ENCODE data around the gene SERINC5. TPM values are rescaled to one million over a fixed set of nuclear protein-coding genes. Genes with fewer than 3 reads are reported as not detected.

The SERINC5 gene
- total and polyA plus RNA-seq, 2 of the 4 experiments (the other 2 are of a cell fraction) = 5.0 to 8.1 TPM

DNA sequence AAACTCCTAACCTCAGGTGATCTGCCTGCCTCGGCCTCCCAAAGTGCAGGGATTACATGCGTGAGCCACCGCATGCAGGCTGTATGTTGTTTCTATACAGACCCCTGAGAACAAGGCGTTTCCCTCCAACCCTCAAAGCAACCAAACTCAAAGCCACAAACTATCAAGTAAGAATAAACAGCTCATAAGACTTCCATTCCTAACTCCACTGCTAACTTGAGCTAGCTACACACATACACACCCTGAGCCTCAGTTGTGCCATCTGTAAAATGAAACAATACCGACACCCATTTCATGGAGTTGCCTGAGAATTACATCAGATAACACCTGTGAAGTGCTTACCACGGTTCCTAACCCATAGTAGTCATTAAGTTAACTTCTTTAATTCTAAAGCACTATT lies 70.8 kb downstream of the SERINC5 start:
- H3K4me2 ChIP-seq (ENCODE audit: low read depth, low read length) = no peak overlapping the region
- H3K9me3 ChIP-seq (ENCODE audit: control insufficient read depth, insufficient read depth, low read length) = no peaks in the 10 kb centered on the region
- no TSS peak for BruUV-seq (replicated peaks)
- no peak overlapping the region for H3K56ac ChIP-seq (ENCODE audit: extremely low read depth, insufficient read depth, low read length)
- no peak overlapping the region for H3K18ac ChIP-seq (ENCODE audit: low read depth, low read length)
- no peak overlapping the region for H3K23ac ChIP-seq (ENCODE audit: low read depth, low read length)
- no peak overlapping the region for H2BK120ac ChIP-seq (ENCODE audit: low read depth, low read length)
- ATAC-seq (ENCODE audit: low read depth) (no peak), DNase-seq (no peak)
- no peak overlapping the region for H2BK15ac ChIP-seq (ENCODE audit: low read depth, low read length)
- dilution Hi-C loops (cut with HindIII; ENCODE audit: low sequenced_read_pairs, unreplicated experiment) = no loop called here
- CTCF ChIA-PET = no interaction called here
- H3K4ac ChIP-seq (ENCODE audit: low read depth, low read length) = no peak overlapping the region
- POLR2A ChIA-PET (ENCODE audit: unreplicated experiment) = no interaction called here
- intact Hi-C loops (cut with micrococcal nuclease) = no loop called here
- H4K8ac ChIP-seq (ENCODE audit: low read depth in 2 of 2, low read length in 2 of 2) = no peak overlapping the region
- no peaks in the 10 kb centered on the region for H3K36me3 ChIP-seq (ENCODE audit: control insufficient read depth, insufficient read depth, low read length)
- H4K5ac ChIP-seq (ENCODE audit: low read depth, low read length) = no peak overlapping the region
- H3K27me3 ChIP-seq (ENCODE audit: control insufficient read depth, insufficient read depth, low read length) = no peaks in the 10 kb centered on the region
- no peak overlapping the region for H2AK5ac ChIP-seq (ENCODE audit: low read depth, low read length)
- no peak overlapping the region for H3K4me3 ChIP-seq (ENCODE audit: insufficient read depth, low read depth, low read length)
- H3K9me1 ChIP-seq (ENCODE audit: insufficient read depth, low read length) = no peaks in the 10 kb centered on the region
- H4K20me1 ChIP-seq (ENCODE audit: insufficient read depth, low read length) = no peaks in the 10 kb centered on the region
- H2BK20ac ChIP-seq (ENCODE audit: low read depth, low read length) = no peak overlapping the region
- in situ Hi-C loops (cut with MboI; ENCODE audit: low sequenced_read_pairs) = no loop called here
- no peak overlapping the region for H2BK5ac ChIP-seq (ENCODE audit: low read depth, low read length, poor library complexity, severe bottlenecking)
- no peak overlapping the region for H2AK9ac ChIP-seq (replicated peaks; ENCODE audit: low read depth, low read length, poor library complexity)
- no peak for TF ChIP-seq BHLHE40 (IDR thresholded peaks at IDR 0.05; ENCODE audit: low read depth, low read length)
- TF ChIP-seq, protein P1, sequence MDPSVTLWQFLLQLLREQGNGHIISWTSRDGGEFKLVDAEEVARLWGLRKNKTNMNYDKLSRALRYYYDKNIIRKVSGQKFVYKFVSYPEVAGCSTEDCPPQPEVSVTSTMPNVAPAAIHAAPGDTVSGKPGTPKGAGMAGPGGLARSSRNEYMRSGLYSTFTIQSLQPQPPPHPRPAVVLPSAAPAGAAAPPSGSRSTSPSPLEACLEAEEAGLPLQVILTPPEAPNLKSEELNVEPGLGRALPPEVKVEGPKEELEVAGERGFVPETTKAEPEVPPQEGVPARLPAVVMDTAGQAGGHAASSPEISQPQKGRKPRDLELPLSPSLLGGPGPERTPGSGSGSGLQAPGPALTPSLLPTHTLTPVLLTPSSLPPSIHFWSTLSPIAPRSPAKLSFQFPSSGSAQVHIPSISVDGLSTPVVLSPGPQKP (IDR thresholded peaks at IDR 0.05; ENCODE audit: borderline replicate concordance, low read depth, low read length) = no peak
- no peak for TF ChIP-seq RAD21 (IDR thresholded peaks at IDR 0.05; ENCODE audit: low read length)
- TF ChIP-seq, protein P2, sequence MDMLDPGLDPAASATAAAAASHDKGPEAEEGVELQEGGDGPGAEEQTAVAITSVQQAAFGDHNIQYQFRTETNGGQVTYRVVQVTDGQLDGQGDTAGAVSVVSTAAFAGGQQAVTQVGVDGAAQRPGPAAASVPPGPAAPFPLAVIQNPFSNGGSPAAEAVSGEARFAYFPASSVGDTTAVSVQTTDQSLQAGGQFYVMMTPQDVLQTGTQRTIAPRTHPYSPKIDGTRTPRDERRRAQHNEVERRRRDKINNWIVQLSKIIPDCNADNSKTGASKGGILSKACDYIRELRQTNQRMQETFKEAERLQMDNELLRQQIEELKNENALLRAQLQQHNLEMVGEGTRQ (IDR thresholded peaks at IDR 0.05; ENCODE audit: low read depth, low read length) = no peak
- TF ChIP-seq CHD1 (IDR thresholded peaks at IDR 0.05; ENCODE audit: low read depth, low read length) = no peak
- TF ChIP-seq RFX5 (IDR thresholded peaks at IDR 0.05; ENCODE audit: low read depth, low read length) = no peak
- TF ChIP-seq MAZ (IDR thresholded peaks at IDR 0.05; ENCODE audit: borderline replicate concordance, low read depth, low read length) = no peak
- H3K9ac ChIP-seq (ENCODE audit: low read depth, low read length) = no peak overlapping the region
- H3K79me1 ChIP-seq (ENCODE audit: low read depth in 1 of 2, low read length in 2 of 2) = no peaks in the 10 kb centered on the region
- 100% methylated on average over 1 of the region's 6 CpGs; no CpG with 5 or more reads in 1 of the 2 experiments for WGBS, 2 experiments (ENCODE audit: extremely low coverage in 2 of 2, insufficient read length in 1 of 2)
- no peak overlapping the region for H4K91ac ChIP-seq (ENCODE audit: insufficient read depth, low read depth, low read length)
- H2AFZ ChIP-seq (replicated peaks; ENCODE audit: low read length, poor library complexity) = no peak overlapping the region
- no peak overlapping the region for H3K27ac ChIP-seq (ENCODE audit: insufficient read depth, low read length)
- no peak overlapping the region for H3K14ac ChIP-seq (replicated peaks; ENCODE audit: low read depth, low read length)
- no peaks in the 10 kb centered on the region for H3K4me1 ChIP-seq (ENCODE audit: control insufficient read depth, insufficient read depth, low read length)
